RCC 7860 (cell line): ENCODE results near the gene TNK1.

Experiments used
- DNase-seq: peaks from one replicate; pipeline ENCODE4 v3.0.0-alpha.2; 2015; ENCODE audit warnings: low spot score
- FAIRE-seq: peaks from 2 replicates; lab custom pipeline; 2012; peaks lifted over from hg19 to GRCh38; lab: Jason Lieb, UNC

The TNK1 gene

GRCh38 chr17:7408252-7408727 lies 27.4 kb downstream of the TNK1 start:
- DNase-seq (no peak), FAIRE-seq (no peak)

GRCh38 chr17:7408863-7409262 lies 28.0 kb downstream of the TNK1 start:
- DNase-seq (no peak), FAIRE-seq (no peak)

- DNase-seq, result no peak
- FAIRE-seq, result no peak
Measured at GRCh38 chr17:7409716-7410115, 28.8 kb downstream of the TNK1 start.

- no peak for FAIRE-seq
- no peak for DNase-seq
Measured at GRCh38 chr17:7410634-7411426, 29.9 kb downstream of the TNK1 start.

GRCh38 chr17:7411427-7411750 lies 30.5 kb downstream of the TNK1 start:
- no peak for DNase-seq
- FAIRE-seq, result no peak

- no peak for FAIRE-seq
- DNase-seq, result no peak
Measured at GRCh38 chr17:7413346-7413985, 32.6 kb downstream of the TNK1 start.

- FAIRE-seq, result no peak
- DNase-seq, result no peak
Measured at GRCh38 chr17:7414837-7415236, 33.9 kb downstream of the TNK1 start.

GRCh38 chr17:7415784-7416183 lies 34.9 kb downstream of the TNK1 start:
- no peak for DNase-seq
- FAIRE-seq, result no peak

GRCh38 chr17:7416323-7416722 lies 35.4 kb downstream of the TNK1 start:
- no peak for FAIRE-seq

GRCh38 chr17:7417056-7417655 lies 36.3 kb downstream of the TNK1 start:
- FAIRE-seq (no peak), DNase-seq (no peak)

More at GRCh38 chr17:7416323-7416722, 35.4 kb downstream of the TNK1 start:
- DNase-seq, result no peak

- FAIRE-seq (no peak), DNase-seq (no peak)
Measured at GRCh38 chr17:7418472-7419152, 37.7 kb downstream of the TNK1 start.

GRCh38 chr17:7419819-7420610 lies 39.1 kb downstream of the TNK1 start, which contains the start of gene SPEM1:
Gene SPEM1 (plus strand): TSS chr17:7420324. CDS start chr17:7420385, 61 bp downstream.
- no peak for DNase-seq
- FAIRE-seq, result no peak

GRCh38 chr17:7421186-7421585 lies 40.3 kb downstream of the TNK1 start:
- FAIRE-seq (no peak), DNase-seq (no peak)

GRCh38 chr17:7423679-7424078 lies 42.8 kb downstream of the TNK1 start:
- FAIRE-seq (no peak), DNase-seq (no peak)

- no peak for FAIRE-seq
- no peak for DNase-seq
Measured at GRCh38 chr17:7425316-7425715, 44.4 kb downstream of the TNK1 start, which contains the start of gene SPEM2. Gene SPEM2 (plus strand): TSS chr17:7425616. CDS start chr17:7425689, 73 bp downstream.

- DNase-seq (no peak), FAIRE-seq (no peak)
Measured at GRCh38 chr17:7425756-7426155, 44.9 kb downstream of the TNK1 start.

- FAIRE-seq (no peak), DNase-seq (no peak)
Measured at GRCh38 chr17:7426203-7426863, 45.4 kb downstream of the TNK1 start.

- no peak for FAIRE-seq
- no peak for DNase-seq
Measured at GRCh38 chr17:7426896-7427489, 46.1 kb downstream of the TNK1 start.

- FAIRE-seq, result no peak
- DNase-seq, result no peak
Measured at GRCh38 chr17:7427549-7427948, 46.7 kb downstream of the TNK1 start.

- DNase-seq, result no peak
- no peak for FAIRE-seq
Measured at GRCh38 chr17:7428557-7428956, 47.7 kb downstream of the TNK1 start, which contains the start of gene SPEM3. Gene SPEM3 (plus strand): TSS chr17:7428857. CDS start chr17:7428903, 46 bp downstream.
